Measurements from ENCODE around the gene PTPRG. TPM values are rescaled to one million over a fixed set of nuclear protein-coding genes. Genes with fewer than 3 reads are reported as not detected.

PTPRG gene
- total RNA-seq, result 15.6 and 16.3 TPM in 2 replicates

DNA sequence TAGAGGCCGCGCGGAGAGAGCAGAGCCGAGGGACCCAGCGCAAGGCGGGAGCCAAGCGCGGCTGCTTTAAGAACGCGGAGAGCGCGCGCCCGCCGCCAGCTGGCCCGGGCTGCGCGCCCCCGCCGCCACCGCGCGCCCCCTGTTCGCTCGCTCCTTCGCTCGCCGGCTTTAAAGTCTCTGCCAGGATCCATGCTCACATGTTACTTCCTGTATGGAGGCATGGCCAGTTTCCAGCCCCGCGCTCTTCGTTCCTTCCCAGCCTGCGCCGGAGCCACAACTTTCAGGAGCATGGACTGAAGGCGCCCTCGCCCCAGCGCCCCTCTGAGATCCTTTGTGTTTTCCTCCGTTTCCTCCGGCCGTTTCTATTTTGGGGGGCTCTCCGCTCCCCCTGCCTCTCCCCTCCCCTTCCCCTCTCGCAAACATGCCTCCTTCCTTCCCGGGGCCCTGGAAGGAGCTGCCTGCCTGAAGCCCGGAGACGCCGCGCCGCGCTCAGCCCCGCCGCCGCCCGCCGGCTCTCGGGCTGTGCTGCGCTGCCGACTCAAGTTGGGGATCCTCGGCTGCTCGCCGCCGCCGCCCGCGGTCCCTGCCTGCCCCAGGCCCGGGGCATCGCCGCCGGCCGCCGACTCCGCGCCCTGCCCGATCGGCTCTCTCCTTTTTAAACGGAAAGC is at the start of gene PTPRG:
Gene PTPRG (plus strand): TSS at position 198 of the 668 bp plus-strand sequence. CDS start 717 bp downstream, outside the sequence.

